Nucleus accumbens (tissue), 56 donors: ENCODE results near the gene MYLK.

Source experiments
- DNase-seq, 56 donors: peaks; one replicate each; lab custom pipeline; 2025; lab: John Stamatoyannopoulos, UW

Gene MYLK

GRCh38 chr3:123635717-123636116 is 248.4 kb downstream of the MYLK start:
- no peak for DNase-seq

- DNase-seq, result peak in 2 of 56 donors; percentile 26 to 45
These were observed 248.9 kb downstream of the MYLK start for GRCh38 chr3:123635217-123635616.

- no peak for DNase-seq
These were observed 249.7 kb downstream of the MYLK start for GRCh38 chr3:123634149-123635051.

DNA sequence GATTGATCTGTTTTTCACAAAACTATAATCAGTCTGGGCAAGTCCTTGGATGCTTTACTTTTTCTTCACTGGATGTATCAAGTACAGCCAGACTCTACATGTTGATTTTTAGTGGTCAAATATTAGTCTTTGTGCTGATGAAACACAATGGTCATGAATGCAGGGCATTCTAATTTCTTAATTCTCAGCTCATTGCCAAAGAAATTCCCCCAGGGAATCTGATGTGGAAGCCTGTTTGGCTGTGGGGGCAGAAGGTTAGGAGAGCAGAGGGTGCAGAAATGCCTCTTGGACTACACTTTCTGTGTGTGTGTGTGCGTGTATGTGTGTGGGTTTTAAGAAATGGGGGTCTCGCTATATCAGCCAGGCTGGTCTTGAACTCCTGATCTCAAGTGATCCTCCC is 250.6 kb downstream of the MYLK start:
- no peak for DNase-seq

- DNase-seq, result peak in 3 of 56 donors; percentile 14 to 34 (median 25)
These were observed 251.9 kb downstream of the MYLK start for GRCh38 chr3:123632161-123632655.

DNA sequence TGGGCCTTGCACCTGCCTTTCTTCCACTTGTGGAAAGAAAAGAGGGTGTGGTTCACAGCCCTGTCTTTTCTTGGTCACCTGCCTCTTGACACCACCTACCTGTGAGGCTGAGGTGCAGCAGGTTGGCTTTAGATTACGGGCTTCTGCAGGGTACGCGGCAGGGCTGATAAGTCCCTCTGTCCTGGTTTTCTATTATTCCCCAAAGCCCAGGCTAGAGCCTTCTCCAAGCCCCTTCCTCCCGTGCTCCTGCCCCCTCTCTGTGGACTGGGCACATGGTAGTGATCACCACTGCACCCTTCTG is 254.4 kb downstream of the MYLK start:
- DNase-seq, result no peak

DNA sequence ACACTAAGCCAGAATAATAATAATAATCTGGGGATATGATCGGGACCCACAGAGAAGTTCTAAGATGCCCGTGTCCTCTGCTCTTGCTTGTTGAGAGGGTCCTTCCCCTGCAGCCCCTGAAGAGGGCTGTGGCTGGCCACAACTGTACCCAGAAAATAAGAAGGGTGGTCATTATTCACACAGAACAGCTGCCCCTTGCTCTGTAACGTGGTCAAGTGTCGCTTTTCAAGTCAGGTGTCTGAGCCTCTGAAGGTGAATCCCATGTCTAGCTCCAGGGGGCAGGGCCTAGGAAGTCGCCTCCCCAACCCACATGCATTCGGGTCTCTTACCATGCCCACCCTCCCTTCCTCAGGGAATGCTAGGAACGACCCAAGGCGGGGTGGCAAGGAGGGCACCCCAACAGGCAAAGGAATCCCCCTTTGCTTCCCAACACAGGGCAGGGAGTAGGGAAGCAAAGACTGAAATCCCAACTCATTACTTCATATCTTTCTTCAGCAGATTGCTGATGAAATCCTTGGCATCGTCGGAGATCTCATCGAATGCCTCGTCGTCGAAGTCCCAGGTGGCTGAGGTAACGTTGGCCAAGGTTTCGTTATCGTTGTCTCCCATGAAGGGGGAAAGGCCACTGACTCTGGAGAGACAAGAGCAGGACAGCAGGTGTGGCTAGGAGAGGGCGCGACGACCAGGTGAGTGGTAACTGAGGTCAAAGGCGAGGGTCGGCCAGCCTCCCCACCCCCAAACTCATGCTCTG is 255.0 kb downstream of the MYLK start:
- DNase-seq, result no peak

DNA sequence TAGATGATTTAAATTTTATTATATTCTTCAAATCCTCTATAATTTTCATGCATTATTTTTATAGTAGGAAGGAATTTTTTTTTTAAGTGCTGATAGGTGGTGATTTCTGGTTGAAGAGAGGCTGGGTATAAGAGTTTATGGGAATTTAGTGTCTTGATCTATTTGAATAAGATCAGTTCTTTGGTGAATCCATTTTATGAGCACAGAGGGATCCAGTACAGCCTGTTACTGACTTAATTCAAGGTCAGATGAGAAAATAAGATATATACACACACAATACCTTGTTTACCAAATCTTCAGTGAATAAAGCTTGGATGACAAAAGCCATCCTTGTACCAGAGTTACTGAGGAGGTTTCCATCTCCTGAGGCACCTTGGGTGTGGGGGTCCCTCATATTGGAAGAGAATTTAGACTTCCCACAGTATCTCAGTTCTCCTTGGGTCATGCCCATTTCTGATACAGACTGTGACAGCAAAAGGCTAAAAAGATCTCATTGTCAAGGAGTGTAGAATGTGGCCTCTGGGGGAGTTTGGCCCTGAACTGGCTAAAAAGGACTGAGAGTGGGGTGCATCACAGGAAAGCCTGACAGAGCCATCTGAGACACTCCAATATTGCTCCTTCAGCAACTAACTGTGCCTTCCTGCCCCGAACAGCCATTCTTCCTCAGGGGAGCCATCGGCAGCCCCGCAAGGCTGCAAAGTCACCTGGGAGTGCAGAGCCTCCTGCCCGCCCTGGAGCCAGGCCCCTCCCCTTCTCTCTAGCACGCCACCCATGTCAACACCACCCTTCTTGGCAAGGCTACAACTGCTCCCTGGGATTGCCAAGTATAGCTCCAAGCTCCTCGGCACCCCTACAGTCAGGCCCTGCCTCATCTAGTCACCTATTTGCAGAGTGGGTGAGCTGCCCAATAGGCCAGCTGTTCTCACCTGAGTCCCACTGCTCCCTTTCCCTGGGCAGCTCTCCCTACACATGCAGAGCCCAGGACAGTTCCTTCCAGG is 256.2 kb downstream of the MYLK start:
- no peak for DNase-seq

GRCh38 chr3:123626881-123627280 is 257.3 kb downstream of the MYLK start:
- no peak for DNase-seq

DNA sequence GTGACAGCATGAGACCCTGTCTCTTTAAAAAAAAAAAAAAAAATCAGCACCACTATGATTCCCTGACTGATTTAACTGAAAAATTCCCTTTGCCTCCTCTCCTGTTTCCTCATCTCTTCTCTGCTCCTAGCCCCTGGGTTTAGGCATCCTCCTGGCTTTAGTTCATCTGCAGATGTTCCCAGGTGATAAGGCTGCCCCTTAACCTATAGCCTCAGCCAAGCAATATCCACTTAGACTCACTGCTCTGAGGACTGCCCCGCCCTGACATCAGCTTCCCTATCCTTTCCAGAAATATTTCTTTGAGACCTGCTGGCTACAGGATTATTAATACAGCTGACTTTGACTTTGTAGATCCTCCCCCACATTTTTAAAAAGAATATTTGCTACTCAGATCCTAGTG is 259.8 kb downstream of the MYLK start:
- no peak for DNase-seq

GRCh38 chr3:123623346-123623880 is 260.7 kb downstream of the MYLK start:
- peak in 12 of 56 donors; percentile 17 to 46 (median 35) for DNase-seq

DNA sequence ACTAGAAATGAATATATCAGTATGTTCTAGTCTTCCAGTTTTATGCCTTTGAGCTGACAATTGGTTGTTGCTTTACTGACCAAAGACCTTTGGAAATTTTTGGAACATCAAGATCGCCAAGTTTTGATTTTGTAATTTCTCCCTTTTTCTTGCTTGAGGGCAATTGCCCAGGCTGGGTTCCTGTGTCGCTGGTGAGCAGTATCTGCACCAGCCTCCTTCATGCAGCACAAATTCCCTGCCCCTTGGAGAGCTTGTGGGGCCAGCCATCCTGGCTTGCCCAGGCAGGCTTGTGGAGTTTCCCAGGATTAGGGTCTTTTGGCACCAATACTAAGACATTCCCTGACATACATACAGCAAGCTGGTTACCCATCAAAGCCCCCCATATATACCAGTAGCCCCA is 261.4 kb downstream of the MYLK start:
- DNase-seq, result no peak

- DNase-seq, result no peak
These were observed 262.3 kb downstream of the MYLK start for GRCh38 chr3:123621850-123622189.

GRCh38 chr3:123621186-123621849 is 262.8 kb downstream of the MYLK start:
- no peak for DNase-seq

DNA sequence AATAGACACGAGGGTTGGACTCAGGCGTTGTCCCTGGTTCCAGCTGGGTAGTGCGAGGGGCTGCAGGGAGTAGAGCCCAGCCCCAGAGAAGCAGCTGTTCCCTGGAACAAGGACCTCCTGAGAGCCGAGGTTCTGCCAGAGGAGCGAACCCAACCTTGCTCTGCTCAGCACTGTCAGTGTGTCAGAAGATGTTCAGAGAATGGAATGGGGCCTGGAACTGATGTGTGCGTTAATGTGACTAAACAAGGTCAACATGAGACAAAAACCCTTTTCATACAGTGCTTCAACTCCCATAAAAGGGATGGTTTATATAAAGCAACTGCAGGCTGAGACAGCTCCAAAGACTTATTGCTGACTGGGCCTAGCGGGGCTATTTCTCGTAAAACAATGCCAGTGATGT is 263.8 kb downstream of the MYLK start:
- DNase-seq, result peak in 29 of 56 donors; percentile 18 to 74 (median 38)

DNA sequence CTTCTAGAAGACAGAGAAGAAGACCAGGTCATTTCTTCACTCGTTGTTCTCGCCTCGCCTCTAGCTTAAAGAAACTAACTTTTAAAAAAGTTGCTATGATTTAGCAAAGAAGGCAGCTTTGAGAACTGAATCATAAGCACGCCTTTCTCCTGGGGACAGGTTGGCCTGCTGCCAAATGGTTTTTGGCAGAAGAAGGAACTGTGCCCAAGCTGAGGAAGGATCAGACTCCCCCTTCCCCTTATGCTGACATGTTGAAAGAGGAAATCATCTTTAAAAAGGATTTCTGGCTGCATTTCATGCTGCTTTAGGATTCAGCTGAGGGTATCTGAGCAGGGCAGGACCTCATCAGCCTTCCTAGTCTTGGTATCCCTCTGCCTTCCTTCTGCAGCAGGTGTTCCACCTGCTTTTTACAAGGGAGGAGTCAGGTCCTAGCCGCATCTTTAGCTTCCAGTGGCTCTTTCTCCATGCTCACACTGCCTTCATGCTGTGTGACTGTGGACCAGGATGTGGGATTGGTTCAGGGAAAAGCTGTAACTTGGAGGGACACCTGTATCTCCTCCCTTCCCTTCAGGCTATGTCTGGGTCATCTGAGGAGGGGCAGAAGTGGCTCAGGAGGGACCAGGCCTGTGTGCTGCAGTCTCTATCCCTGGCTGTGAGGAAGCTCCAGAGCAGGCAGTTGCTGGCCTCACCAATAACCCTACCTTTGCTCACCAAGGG is 265.2 kb downstream of the MYLK start:
- DNase-seq, result peak in 31 of 56 donors; percentile 10 to 79 (median 41)

GRCh38 chr3:123618076-123618708 is 265.9 kb downstream of the MYLK start:
- DNase-seq, result no peak

- no peak for DNase-seq
These were observed 267.5 kb downstream of the MYLK start for GRCh38 chr3:123616593-123616992.

- no peak for DNase-seq
These were observed 270.6 kb downstream of the MYLK start for GRCh38 chr3:123613543-123613942.
